SHP77 treated with DMSO at 0.1 percent for 48 hours (cell line): Measurements from ENCODE around the gene UFSP2.
"Not testable (repeated sequence)": the region's sequence is repeated elsewhere in the genome, so short reads cannot be mapped to it uniquely, and the experiment has no call there.

Experiments used
- DNase-seq: peaks from one replicate; lab custom pipeline; 2025; lab: John Stamatoyannopoulos, UW

Gene UFSP2

DNA sequence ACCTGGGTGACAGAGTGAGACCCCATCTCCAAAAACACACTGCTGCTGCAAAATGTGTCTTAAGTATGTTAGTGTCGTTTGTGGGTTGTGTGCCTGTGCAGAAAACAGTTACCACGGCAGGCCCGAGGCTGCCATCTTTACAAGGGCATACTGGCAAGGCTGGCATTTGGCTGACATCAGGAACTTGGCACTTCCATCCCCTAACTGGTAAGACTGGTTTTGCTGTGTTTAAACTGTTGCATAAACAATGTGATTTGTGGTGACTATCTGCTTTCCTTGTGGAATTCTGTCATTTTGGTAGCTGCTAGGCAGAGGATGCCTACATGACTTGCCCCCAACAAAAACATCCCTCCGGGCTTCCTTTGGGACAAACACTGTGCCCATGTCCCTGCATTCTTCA is 42.3 kb downstream of the UFSP2 start:
- no peak for DNase-seq

DNA sequence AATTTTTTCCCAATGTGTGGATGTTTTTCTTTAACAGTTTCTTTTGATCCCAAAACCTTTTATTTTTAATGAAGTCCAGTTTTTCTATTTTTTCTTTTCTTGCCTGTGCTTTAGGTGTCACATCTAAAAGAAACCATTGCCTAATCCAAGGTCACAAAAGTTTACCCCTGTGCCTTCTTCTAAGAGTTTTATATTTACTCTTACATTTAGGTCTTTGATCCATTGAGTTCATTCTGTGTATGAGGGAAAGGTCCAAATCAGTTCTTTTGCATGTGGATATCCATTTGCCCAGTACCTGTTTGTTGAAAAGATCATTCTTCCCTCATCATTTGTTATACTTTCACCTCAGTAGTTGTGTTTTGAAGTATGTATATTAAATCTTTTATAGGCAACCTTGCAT is 43.0 kb downstream of the UFSP2 start:
- DNase-seq = no peak

DNA sequence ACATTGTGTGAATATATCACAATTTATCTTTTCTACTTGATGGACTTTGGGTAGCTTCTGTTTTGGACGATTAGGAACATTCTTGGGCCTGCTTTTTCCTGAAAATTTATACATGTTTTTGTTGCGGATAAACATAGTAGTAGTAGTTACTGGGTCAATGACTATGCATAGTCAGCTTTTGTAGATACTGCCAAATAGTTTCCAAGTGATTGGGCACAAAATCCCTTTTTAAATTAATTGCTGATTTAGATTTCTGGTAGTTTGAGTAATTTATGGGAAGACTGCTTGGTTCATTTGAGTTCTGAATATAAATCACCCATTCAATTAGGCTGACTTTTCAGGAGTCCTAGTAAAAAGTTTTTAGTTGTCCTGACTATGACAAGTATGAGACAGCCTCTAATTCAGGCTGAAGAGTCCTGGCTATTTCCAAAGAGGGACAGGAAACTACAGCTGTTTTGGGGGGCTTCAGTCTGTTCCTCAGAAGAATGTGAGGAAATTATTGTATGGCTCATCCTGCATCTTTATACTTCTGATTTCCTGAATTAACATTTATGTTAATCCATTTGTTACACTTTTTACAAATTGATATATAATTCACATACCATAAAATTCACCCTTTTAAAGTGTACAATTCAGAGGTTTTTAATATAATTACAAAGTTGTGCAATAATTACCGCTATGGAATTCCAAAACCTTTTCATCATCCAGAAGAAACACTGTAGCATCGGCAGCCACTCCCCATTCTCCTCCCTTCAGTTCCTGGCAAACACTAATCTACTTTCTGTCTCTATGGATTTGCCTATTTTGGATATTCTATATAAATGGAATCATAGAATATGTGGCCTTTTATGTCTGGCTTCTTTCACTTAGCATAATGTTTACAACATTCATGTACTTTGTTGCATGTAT is 44.2 kb downstream of the UFSP2 start:
- no peak for DNase-seq

DNA sequence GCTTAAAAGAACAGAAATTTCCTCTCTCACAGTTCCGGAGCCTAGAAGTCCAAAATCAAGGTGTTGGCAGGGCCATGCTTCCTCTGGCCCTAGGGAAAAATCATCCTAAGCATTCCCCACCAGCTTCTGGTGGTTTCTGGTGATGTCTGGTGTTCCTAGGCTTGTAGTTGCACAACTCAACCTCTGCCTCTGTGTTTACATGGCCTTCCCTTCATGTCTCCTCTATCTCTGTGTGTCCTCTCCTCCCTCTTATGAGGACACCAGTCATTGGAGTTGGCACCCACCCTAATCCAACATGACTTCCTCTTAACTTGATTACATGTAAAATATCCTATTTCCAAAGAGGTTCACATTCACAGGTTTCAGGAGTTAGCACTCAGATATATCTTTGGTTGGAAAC is 45.4 kb downstream of the UFSP2 start:
- DNase-seq = no peak

DNA sequence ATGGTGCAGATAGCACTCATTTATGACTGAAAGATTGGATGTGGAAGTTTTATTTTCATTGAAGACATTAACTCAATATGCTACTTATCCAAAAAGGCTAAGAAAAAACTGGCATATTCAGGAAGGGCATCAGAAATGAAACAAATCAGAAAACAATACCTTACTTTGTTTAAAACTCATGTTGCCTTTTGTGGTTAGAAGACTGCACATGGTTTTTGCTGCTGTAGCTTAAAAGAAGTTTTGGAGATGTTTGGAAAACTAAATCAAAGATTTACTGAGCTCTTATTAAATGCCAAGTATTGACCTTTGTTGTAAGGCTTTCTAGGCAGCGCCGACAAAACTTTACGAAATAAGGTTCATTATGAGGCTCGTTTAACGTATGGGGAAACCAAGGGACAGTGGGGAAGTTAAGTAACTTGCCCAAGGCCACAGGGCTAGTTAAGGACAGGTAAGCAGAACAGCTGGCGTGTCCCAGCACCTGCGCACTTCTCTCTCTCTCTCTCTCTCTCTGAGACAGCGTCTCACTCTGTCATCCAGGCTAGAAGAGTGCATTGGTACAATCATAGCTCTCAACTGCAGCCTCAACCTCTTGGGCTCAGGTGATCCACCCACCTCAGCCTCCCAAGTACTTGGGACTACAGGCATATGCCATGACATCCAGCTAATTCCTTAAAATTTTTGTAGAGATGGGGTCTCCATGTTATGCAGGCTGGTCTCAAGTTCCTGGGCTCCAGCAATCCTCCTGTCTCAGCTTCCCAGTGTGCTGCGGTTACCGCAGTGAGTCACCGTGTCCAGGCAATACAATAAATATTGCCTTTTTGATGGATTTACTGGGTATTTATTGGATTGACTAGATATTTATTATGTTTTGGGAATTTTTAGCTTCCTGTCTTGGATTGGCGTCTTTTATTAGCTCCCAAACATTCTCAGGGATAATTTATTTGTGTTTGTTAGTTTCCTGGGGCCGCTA is 46.2 kb downstream of the UFSP2 start:
- DNase-seq = no peak

DNA sequence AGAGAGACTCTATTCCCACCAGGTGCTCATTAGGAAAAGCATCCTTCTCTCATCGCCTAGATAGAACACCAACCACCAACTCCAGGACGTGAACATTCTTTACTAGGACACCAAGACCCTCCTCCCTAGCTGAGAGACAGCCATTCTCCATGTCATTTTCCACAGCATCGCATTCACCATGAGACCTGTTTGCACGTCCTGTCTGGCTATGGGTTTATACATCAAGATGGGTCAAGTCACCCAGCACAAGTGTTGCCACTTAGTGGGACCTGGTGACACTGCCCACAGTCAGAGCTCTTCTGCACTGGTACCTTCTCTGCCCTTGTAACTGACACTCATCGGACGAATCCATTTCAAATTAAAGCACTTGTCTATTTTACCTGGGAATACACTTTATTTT is 47.5 kb downstream of the UFSP2 start:
- DNase-seq = no peak

DNA sequence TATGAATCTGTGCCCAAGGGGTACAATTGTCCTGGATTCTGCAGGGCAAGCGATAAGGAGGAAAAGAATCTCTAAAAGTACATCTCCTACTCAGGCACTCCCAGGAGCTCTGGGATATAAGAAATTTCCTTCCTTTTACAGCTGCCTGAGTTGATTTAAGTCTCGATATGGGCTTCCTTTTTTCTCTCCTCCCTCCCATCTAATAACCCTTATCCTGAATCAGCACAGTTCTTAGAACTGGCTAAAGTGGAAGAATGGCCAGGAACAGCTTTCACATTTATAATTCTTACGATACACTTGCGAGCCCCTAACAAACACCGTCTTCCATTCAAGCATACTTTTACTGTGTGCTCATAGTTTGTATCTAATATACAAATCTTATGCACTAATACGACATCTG is 51.2 kb downstream of the UFSP2 start:
- DNase-seq = no peak

DNA sequence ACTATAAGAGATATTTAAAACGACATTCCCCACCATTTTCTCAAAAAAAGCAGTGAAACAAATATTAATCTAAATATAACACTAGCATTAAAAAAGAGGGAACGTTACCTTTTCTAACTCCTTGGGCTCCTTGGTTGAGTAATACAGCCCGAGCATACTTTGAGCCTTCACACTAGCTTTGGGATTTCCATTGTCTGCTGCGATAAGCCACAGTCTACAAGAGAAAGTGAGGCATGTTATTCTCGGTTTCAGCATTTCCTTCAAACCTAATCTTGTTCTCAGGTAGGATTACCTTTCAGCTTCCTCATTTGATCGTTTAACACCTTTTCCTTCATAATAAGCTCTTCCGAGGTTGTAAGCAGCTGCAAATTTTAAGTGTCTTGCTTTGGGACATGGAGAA is 51.7 kb downstream of the UFSP2 start:
- no peak for DNase-seq

DNA sequence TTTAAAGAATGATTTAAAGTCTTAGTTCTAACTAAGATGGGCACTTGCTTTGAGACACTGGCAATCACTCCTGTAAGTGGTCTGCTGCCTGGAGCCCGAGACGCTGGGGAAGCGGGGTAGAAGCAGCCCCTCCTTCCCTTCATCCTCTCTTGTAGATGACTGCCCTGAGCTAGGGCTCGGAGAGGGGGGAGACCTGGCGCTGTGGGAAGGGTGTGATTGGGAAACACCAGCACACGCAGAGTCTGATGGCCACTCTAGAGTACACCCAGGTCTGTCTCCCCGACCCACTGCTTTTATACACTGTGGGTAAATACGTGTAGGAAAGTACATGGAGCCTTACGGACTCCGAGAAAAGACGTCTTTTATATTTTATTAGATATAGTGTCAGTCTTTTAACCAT is 54.1 kb downstream of the UFSP2 start:
- no peak for DNase-seq

DNA sequence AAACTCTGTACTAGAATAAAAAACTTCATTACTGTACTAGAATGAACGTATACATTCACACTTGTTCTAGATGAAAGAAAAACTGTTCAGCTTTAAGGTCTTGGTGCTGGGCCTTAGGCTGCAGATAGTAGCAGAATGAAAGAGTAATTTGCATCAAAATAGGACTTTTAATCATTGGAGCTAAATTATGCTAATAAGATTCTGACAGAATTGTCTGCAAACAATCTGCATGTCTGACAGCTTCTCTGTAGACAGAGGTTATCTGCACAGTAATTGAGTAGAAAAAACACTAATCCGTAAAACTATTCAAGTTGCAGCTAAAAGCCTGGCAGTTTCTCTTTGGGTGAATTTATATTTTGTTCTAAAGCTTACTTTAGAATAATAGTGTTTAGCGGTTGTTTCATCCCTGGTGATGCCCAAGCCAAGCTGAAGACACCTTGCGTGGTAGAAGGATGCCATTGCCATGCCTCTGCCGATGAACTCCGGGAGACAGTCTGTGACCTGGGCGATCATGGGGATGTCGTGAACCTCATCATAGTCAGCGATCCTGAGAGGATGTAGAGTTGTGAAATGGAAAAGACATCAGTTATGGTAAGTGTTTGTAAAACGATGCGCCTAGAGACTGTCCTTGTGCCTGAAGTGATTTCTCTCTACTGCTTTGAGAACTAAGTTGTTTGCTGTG is 55.4 kb downstream of the UFSP2 start:
- no peak for DNase-seq

DNA sequence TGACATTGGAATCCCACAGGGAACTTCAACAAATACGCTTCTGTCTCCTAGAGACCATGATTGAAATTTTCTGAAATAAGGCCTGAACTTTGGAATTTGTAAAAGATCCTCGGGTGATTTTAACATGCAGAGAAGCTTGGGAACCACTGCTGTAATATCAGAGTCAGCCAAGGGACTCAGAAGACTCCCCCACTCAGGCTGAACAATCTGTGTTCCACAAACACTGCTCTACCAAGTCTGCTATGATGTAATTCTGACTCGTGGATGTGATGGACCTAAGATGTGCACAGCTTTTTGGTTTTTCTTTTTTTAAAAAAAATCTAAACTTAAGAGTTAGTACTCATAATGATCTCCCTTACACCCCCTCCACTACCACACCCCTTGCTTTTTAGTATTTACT is 56.0 kb downstream of the UFSP2 start:
- DNase-seq = no peak

DNA sequence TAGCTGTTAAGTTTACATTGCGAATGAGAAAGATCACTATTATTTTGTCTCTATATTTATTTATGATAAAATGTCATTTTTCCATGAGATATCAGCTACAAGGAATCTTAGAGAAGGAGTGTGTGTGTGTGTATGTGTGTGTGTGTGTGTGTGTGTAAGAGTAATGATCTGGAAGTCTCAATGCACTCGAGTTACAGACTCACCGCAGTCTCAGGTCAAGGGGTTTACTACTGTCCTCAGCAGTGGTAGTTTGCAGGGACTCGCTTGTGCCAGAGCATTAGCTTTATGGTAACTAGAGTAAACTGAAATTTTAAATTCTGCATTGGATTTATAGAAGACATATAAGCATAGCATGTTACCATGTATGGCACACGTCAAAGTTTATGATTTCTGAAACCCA is 60.9 kb downstream of the UFSP2 start:
- no peak for DNase-seq

DNA sequence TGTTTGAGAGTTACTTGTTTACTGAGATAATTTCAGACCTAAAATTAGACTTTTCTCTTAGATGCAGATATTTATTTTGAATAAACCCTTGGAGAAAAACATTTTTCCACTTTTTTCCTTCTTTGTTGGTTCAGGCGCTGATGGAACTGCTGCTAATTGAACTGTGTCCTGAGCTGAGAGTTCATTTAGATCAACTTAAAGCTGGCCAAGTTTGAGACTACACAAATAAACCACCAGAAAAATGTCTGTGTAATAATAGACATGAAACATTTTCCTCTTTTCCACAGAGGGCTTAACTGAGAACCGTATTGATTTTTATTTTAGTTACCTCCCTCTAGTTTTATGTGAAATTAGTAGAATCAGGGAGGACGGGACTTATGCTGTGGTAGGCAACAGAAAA is 62.5 kb downstream of the UFSP2 start:
- DNase-seq = no peak

DNA sequence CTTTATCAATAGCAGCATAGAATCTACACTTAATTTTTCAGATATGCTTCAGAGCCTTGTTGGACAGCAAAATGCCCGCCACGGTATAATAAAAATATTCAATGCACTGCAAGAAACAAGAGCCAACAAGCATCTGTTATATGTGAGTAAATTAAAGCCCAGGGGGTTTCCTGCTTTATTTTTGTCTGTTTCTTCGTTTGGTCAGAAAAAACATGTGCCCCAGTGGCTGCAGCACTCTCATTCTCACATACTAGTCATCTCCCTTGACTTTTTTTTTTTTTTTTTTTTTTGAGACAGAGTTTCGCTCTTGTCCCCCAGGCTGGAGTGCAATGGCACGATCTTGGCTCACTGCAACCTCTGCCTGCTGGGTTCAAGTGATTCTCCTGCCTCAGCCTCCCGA is 63.2 kb downstream of the UFSP2 start:
- DNase-seq = not testable (repeated sequence)

DNA sequence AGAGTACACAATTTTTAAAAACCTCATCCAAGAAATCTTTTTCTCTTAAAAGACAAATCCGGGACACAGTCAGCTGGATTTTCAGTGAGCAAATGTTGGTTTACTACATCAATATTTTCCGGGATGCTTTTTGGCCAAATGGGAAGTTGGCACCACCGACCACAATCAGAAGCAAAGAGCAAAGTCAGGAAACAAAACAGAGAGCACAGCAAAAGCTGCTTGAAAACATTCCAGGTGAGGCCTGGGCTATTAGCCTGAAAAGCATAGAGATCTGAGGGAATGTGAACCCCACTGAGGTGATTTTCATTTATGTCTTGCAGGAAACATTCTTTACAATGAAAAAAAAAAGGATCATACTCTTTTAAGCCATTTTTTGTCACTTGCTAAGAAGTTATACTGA is 63.9 kb downstream of the UFSP2 start:
- DNase-seq = no peak

DNA sequence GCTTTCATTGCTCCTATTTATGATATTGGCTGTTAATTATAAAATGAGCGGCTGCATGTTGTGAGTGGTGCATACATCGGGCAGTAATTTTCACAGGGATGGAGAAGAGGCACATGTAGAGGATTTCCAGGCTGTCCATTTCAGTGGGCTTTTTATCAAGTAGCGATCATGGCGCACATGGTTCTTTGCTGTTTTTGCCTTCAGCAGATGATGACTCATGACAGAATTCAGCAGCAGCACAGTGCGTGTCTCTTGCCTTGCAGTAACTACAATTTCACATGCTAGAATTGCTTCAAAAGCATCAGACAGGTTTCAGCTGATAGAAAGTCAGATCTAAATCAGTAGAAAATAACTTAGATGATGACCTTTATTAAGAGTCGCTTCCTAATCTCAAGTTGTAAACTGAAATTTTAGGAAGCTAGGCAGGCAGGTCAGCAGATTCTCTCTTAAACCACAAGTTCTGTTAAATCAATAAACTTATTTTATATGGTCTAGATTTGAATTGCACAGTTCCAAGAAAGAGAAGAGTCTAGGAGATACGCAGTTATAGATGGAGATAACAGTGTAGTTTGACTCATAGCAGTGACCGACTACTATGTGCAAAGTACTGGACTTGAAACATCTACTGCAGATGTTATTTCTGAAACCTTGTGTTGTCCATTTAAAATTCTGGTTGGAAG is 65.9 kb downstream of the UFSP2 start:
- no peak for DNase-seq

DNA sequence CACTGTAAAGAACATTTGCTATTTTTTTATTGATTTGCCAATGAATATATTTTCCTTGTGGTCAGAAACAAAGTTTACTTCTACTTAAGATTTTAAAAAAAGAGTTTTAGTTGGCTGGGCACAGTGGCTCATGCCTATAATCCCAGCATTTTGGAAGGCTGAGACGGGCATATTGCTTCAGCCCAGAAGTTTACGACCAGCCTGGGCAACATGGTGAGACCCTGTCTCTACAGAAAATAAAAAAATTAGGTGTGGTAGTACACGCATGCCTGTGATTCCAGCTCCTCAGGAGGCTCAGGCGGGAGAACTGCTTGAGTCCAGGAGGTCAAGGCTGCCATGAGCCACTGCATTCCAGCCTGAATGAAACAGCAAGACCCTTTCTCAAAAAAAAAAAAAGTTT is 66.8 kb downstream of the UFSP2 start:
- DNase-seq = no peak

DNA sequence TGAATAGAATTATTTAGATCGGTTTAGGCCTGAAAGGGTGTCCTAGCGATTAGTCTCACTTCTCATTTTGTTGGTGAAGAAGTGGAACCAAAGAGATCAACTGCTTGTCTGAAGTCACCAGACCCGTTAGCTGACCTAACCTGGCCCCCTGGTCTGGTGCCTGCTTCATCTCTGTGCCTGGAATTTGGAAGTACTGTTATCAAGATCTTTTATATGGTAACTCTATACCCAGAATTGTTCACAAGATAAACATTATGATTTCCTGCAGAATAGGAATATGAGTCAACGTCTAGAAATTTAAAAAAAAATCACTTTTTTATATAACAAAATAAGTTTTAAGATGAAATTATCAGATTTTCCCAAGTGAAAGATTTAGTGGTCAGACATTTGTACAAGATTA is 67.2 kb downstream of the UFSP2 start:
- no peak for DNase-seq

DNA sequence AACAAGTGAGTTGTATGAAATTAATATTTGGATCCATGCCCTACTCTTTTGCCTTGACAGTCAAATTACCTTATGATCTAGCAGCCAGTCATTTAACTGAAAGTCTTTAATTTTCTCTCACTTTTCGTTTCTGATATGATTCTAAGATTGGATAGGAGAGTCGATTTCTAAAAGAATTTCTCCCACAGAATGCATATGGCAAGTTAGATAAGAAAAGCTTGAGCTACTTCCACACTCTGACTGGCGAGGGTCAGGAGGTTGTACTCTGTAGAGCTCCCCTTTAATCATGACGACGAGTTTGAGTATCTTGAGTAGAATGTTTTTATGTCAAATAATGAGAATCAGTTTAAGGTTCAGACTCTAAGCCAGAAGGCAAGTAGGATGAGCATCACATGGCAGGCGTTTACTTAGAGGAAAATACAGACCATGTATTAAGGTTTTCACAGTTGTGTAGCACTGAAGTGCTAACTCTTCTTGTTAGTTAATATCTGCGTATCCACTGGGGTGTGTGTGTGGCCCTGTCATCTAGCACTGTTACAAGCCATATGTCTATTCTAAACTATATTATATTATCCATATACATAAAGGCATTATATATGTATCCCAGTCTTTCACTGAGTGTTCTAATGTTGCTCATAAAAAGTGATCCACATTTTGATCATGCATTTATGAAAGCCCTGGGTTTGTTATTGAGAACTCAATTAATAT is 67.9 kb downstream of the UFSP2 start:
- no peak for DNase-seq

DNA sequence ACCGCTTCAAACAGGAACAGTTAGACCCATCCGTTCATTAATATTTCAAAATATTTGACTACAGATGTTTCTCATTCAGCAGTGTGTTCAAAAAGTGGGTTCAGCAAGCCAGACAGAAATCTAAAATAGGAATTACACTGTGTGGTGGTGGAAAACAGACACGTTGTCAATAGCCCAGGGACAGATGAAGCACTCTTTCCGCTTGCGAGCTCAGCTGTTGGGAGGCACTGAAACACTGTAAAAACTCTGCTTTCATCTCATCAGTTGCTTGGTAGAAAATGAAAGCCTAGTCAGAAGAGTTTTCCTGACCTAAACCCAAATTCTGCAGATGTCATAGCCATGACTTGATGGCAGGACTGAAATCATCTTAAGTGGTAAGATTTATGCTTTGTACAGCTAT is 68.6 kb downstream of the UFSP2 start:
- DNase-seq = no peak

DNA sequence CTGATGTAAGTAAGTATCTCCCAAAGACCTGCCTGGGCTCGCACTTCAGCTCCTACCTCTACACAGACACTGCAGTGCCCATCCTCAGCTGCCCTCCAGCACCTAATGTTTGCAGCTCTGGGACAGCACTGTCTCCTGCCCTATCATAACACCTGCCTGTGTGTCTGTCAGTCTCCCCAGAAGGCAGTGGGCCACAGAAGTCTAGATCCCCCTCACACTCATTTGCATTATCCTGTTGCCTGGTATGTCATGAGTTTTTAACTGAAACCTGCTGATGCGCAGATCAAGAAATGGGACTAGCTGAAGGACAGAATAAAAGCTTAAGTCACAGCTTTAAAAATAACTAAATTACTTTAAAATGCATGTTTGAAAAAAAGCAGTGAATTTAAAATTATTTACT is 73.0 kb downstream of the UFSP2 start:
- no peak for DNase-seq
